GM18867 (cell line): Measurements from ENCODE around the gene KCNMA1.

ENCODE experiments used
- ATAC-seq: cut with Tn5 transposase; IDR thresholded peaks from one replicate; pipeline ENCODE4 v1.9.1; 2021; ENCODE audit warnings: mild to moderate bottlenecking, moderate library complexity; ENCODE audit not compliant: unreplicated experiment

Gene KCNMA1

DNA sequence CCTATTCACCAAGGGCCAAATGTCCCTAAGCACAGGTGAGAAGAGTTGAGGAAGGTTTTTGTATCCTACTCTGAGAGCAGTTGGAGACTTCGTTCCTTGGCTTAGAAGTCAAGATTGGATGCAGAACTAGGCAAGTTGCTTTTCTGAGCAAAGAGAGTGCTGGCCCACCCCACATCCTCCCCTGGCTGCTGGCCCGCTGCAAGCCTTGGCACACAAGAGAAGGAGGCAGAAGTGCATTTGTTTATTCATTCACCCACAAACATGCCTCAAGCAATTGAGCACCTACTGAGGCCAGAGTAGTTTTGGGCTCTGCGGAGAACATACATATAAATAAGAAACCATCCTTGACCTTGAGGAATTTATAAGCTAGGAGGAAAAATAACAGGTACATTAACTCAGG, 318.9 kb downstream of the KCNMA1 start:
- ATAC-seq: no peak

DNA sequence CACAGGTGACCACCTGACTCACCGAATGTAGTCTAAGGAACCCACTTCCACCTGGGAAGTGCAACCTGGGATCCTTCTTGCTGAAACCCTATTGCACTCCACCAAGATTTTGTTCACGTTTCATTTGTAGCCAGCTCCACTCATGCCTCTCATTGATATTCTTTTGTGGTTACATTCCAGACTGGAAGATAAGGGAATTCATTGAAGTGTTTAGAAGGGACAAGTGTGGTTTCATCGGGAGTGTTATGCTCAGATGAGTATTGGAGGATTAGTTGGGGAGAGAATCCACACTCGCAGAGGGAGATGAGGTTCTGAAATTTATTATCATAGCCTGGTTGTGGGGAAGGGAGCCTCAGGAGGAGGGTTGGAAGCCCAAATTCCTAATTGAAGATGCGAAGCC, 320.4 kb downstream of the KCNMA1 start:
- ATAC-seq: no peak

DNA sequence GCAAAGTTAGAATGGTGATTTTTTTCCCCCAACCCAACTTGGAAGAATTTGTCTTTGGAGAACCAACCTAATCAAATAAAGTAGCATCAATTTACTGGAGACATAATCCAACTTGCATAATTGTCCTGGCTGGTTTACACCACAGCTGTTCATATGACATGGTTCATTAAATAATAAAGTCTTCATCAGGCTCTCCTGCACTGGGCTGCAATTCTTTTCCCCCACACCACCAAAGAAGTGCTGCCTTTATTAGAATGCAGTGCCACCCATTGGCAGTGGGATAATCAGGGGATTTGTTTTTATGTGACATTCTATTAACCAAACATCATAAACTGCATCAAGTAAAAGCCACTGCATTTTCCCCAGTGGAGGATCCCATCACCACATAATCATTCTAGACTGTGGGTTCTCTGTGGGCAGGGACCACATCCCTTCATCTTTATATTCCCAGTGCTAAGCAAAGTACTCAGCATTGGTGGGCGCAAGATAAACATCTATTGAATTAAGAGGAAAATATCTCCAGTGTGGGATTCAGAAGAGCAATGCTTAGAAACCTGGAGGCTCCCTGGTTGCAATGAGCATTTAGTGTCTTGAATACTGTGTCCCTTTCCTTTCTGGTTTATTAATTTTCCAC, 322.0 kb downstream of the KCNMA1 start:
- ATAC-seq: no peak

DNA sequence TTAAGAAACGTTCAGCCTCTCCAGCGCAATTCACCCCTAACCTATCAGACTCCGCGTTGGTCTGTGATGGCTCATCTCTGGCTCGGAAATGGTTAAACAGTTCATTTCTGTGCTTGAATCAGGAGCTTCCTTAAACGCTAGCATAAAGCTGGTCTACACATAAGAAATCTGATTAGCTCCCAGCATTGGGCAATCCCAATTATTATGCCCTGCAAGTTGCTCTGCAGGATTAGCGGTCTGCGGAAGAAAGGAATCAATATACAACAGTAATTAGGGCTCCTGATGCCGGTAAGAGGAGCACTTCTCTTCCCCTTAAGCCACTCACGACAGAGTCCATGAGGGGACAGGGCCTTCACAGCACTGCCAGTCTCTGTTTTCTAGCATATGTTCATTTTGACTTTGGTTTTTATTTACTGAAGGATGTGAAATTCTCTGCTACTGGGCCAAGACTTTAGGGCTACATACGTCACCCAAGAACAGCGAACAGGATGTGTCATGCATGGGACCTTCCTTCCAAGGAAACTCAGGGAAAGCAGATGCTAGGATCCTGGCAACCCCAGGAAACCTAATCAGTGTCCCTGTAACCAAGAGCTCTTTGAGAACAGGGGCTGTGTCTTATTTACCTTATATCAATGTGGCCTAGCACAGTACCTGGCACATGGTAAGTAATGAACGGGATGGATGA, 324.4 kb downstream of the KCNMA1 start:
- ATAC-seq: no peak

DNA sequence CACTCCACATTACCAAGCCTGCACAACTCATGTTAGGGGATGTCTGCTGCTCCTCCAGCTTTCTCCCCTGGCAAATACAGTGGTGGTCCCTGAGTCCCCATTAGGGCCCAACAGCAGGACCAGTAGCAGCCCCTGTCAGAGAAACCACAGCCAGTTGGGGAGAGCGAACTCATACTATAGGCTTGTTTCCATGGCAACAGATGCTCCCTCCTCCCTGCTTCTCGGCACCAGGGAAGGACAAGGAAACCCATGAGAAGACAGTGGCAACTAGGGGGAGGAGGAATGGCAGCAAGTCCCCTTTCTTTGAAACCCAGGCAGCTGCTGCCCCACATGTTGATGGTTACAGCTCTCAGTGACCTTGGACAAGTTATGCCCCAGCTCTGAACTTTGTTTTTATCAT, 326.4 kb downstream of the KCNMA1 start:
- no peak for ATAC-seq

DNA sequence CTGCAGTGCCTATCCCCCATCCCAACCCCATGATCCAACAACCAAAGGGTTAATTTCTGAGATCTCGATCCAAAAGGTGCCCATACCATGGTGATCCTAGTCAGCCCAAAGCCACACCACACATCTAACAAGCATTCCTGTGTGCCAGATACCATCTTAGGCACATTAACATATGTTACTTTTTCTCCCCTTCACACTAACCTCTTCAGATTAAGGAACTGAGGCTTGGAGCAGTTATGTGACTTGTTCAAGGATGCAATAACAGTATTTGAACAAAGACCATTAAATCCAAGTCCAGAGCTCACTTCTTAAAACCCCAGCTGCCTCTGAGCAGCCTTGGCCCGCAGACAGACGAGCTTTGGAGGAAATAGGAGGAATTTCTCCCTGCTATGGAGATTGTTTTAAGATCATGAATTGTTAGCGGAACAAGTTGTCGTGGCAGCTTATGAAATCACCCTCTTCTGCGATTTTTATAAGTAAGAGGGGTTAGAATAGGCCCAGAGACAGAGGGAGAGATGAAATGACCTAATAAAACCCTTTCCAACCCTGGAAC, 327.2 kb downstream of the KCNMA1 start:
- no peak for ATAC-seq

DNA sequence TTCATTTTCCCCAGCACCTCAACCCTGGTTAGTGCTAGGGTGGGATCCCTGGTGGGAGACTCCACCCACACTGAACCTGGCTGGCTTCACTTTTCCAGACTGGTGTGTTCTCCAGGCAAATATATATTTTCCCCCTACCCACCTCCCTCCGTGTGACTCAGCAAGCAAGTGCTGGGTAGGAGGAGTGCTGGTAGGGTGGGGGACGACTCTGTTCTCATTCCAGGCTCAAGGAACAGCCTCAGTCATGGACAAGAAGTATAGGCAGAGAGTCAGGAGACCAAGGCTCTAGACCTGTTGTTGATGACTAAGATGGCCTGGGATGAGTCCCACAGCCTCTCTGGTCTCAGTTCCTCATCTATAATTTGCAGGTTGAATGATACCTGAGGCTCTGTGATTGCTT, 328.1 kb downstream of the KCNMA1 start:
- no peak for ATAC-seq

DNA sequence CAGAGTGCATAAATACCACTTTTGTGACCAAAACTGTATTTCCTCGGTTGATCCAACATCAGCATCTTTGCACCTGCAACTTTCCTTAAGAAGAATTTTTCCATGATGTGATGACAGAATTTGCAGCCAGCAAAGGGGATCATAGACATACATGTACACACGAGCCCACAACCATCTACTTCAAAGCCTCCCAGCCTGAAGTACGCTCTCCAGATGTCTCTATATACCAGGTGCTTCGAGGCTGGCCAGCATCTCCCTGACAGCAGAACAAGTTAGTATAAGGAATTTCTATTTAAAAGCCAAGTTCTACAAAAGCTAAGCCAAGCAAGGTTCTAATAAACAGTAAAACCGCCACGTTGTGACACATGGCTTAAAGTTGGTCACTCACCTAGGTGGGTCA, 328.5 kb downstream of the KCNMA1 start:
- ATAC-seq: no peak

DNA sequence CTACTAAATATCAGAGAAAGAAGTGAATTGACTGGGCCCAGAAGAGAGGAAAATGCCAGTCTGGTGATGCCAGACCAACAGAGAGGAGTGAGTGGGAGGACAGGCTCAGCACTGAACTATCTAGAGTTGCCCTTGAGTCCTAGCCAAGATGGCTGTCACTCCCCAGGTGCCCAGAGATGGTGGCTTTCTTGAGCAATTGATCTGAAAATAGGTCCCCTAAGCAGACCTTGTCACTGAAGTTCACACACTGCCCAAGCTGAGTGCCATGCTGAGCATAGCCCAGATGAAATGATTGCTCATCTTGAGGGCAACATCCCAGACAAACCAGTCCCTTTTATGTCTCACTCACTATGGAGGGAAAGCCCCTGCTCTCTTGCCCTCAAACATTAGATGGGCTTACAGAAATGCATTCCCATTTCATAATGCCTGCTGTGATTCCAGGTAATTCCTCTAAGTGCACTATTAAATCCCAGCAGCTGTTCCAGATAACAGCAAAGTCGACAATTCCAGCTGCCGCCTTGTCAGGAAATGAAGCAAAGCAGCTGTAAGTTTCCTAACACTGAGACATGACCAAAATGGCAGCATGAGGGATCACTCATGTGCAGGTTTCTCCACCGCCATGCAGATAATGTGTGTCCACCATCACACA, 329.4 kb downstream of the KCNMA1 start:
- ATAC-seq: no peak

DNA sequence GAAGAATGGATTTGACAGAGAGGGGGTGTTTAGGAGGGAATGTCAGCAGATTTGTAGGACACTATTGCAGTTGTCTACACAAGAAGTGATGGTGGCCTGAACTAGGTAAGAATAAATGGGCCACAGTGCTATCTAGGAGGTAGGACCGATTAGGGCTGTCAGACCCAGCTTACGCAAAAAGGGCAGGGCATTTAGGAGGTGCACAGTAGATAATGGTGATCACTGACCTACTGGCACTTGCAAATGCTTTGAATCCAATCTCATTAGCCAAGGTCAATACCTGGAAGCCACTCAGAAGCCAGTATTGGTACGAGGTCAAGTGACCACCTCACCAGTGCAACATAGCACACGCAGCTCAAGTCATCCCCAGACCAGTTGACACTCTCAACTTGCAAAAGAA, 330.9 kb downstream of the KCNMA1 start:
- no peak for ATAC-seq

DNA sequence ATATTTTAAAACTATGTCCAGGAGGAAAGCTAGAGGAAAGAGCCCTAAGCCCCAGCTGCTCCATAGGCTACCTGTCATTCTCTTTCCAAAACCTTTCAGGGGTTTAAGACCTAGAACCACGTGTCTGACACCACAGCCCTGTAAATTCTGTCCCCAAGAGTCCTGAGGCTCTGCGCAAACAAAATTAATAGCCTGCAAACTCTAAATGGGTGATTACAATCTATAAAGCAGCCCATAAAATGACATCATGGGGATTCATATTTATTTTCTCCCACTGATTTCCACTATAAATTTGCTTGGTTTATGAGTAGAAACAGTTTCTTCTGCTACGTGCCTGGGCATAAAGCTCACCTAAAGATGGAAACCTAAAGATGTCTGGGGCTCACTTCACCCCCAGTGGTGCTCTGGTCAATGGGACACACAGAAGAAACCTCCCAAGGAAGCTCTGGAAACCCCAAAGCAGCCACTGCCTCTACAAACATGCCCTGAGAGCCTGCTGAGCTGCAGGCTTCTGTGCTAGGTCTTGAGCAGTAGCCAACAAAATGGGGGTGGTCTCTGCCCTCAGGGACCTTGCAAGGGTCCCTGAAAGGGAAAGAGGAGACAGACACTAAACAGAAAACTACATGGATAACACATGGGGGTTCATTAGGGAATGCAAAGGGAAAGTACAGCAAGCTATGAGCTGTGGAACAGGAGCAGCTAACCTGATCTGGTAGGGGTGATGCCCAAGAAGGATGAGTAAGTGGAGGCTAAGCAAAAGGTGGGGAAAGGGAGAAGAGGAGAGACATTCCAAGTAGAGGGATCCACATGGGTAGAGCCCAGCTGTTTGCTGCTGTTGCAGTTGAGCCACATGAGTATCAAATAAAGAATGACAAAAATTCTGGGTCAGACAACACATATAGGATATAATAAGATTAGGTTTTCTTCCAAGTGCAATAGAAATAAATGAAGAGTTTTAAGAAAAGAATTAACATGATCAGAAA, 331.7 kb downstream of the KCNMA1 start:
- no peak for ATAC-seq

DNA sequence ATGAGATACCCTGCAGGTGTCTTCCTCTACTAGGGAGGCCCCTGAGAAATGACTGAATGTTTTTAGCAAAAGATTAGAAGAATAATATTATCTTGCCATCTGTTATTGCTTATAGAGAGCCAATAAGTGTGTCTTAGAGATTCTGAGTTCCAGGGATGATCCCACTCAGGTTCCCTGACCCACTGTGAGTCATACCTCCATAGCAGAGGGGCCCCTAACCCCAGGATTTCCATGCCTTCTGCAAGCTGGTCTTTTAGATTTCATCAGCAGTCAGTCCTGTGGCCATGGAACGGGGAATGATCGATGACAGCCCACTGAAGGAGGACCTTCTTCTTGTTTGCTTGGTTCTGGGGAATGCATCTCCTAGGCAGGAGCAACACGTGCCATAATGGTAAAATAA, 333.4 kb downstream of the KCNMA1 start:
- no peak for ATAC-seq

DNA sequence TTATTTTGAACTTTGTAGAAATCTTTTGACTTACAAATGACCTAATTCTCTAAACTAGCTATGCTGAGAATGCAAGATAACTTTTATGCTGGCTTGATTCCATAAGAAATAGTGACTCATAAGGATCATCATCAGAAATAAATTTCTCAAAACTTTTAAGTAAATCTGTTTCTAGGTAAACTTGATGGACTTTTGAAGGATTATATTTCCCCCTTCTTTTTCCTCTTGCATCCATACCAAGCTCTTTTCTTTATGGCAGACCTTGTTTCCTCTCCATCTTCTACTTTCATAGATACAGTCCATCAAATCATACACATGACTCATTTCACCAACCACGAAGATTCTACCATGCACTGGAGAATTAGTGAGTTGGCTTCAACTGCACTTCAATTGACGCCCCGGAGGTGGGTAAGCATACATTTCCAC, 336.3 kb downstream of the KCNMA1 start:
- ATAC-seq: no peak

DNA sequence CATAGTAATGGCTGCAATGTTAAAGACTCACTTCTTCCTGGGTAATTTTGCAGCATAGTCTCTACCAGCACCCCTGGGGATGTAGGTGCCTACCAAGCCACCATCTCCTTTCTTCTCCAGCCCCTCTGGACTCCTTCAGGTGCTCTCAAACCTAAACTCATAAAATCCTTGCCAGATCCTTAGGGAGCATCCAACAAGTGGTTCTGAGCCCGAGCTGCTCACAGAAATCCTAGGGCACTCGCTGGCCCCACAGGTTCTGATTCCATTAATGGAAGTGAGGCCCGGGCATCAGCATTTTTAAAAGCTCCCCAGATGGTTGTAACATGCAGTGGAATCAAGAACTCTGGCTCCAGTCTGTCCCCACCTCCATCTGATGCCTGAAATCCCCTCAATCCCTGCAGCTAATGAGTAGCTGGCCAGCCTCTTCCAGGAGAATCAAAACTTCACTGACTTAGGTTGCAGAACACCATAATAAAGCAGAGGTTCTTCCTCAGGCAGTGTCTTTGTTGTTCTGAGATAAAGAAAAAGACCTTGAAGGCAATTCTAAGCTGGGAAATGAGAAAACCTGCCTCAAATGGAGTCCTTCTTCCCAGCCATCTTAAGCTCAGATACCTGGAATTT, 336.8 kb downstream of the KCNMA1 start:
- ATAC-seq: no peak

DNA sequence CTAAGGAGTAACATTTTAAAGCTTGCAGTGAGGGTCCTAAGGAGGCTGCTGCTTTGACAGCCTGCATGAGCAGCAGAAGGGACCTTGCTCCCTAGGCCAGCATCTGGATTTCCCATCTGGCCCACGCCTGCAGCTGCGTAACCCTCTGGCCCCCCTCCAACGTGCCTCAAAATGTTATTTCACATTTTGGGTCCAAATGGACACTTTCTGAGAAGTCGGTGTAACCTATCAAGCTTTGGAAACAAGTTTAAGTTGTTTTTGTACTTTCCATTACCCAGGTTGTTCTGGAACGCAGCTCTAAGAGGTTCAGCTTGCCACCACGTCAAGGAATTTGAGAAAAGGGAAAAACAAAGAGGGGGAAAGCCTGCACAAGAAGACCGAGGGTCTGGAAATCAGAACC, 338.3 kb downstream of the KCNMA1 start:
- no peak for ATAC-seq

DNA sequence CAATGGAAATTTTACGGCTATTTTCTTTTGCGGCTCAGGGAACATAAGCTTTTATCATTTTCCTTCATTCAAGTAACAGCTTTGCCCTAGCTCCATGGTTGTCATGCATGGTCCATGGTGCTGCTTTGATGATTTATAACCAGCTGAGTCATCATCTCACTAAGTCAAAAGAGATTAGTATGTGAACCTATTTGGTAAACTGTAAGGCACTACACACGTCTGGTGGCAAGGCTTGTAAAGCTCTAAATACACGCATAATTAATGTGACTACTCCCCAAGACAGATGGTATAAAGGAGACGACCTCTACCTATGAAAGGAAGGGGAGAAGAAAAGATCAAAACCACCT, 340.2 kb downstream of the KCNMA1 start:
- ATAC-seq: no peak

DNA sequence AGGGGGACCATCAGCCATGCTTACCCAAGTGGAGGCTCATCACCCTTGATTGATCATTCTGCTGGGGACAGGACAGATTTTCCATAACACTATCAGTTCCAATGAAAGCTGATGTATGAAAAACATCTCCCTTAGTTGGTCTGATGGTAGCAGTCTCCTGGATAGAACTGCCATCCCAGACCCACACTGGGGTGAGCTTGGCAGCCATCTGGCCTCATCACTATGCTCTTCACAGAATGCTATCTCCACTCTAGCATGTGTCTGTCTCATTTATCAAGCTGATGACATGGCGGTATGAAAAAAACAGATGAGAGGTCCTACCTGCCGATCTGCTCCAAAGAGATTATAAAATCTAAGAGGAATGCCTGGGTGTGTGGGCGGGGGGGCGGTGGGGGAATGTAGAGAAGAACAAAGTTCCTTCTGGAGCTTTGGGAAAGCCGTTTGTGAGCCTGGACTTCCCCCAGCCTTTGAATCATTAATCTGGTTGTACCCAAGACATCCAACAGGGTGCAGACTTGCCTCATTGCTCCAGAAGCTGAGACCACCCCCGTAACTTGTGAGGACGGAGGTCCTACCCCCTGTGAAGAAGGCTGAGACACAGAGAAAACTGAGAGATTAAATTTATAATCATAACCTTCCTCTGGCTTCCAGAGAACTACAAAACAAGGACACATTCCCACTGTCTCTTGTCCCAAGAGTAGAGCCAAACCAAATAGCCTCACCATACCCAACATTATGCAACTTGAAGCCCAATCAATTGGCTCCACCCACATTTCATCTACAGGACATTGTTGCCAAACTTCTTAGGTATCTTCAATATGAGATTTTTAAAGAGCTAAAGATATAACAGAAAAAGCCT, 340.8 kb downstream of the KCNMA1 start:
- no peak for ATAC-seq

DNA sequence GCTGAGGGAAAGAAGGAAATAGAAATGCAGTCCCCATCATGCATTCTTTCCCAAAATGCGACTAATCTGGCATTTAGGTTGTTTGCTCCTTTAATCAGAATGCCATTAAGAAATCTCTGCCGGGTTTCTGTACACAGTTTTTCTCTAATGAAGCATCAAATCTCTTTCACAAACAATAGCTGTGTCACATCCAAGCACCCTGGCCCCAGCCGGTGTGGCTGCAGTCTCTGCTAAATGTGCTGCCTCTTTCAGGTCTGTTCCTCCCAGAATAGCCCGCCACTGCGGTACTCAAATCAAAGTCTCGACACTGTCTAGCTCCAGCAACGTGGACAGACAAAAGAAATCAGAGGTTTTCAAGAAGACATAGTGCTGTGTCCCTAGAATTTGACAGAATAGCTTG, 343.8 kb downstream of the KCNMA1 start:
- no peak for ATAC-seq

DNA sequence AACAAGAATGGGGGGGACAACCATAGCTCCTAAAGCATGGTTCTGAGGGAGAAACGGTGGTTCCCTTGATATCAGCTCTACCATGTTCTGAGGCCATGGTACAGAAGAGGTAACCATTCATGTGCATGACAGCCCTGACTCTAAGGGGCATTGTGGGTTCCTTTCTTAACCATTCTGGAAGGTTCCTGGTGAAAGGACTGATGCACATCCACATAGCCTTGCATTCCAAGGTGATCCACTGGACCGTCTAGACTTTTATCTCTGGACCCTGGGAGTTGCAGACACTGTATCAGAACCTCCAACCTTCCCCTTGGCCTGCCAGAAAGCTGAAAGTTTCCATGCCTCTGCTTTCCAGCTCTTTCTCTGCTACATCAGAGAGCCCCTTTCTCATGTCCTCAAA, 344.3 kb downstream of the KCNMA1 start:
- no peak for ATAC-seq
